ENCODE data around the gene GALNT2.

The GALNT2 gene

GRCh38 chr1:230136453-230137336 is 69.7 kb downstream of the GALNT2 start:
- no peak overlapping the region for H3K4me3 ChIP-seq (ENCODE audit: low read depth in 1 of 2, low read length in 2 of 2)
- H3K27ac ChIP-seq (ENCODE audit: low read depth, low read length) = no peak overlapping the region
- no peaks in the 10 kb centered on the region for H3K9me3 ChIP-seq (ENCODE audit: control insufficient read depth in 1 of 2, low read length in 2 of 2)
- H3K27me3 ChIP-seq (ENCODE audit: control insufficient read depth in 1 of 2, insufficient read depth in 2 of 2, low read length in 2 of 2) = no peaks in the 10 kb centered on the region
- H3K4me1 ChIP-seq (ENCODE audit: control insufficient read depth in 1 of 2, insufficient read depth in 2 of 2, low read length in 2 of 2) = peaks cover 16 to 17% of the 10 kb centered on the region in 2 donors
- no peak overlapping the region for H3K9ac ChIP-seq (ENCODE audit: low read depth in 1 of 2, low read length in 2 of 2)
- H3K36me3 ChIP-seq (ENCODE audit: control insufficient read depth in 1 of 2, insufficient read depth in 2 of 2, low read length in 2 of 2) = no peaks in the 10 kb centered on the region

- Histone ChIP-seq H3K9me3 (ENCODE audit: control insufficient read depth in 1 of 2, low read length in 2 of 2) (no peaks in the 10 kb centered on the region), H3K4me1 (ENCODE audit: control insufficient read depth in 1 of 2, insufficient read depth in 2 of 2, low read length in 2 of 2) (peaks cover 12 to 15% of the 10 kb centered on the region in 2 donors), H3K36me3 (ENCODE audit: control insufficient read depth in 1 of 2, insufficient read depth in 2 of 2, low read length in 2 of 2) (no peaks in the 10 kb centered on the region), H3K27me3 (ENCODE audit: control insufficient read depth in 1 of 2, insufficient read depth in 2 of 2, low read length in 2 of 2) (no peaks in the 10 kb centered on the region), H3K4me3 (ENCODE audit: low read depth in 1 of 2, low read length in 2 of 2) (no peak overlapping the region), H3K9ac (ENCODE audit: low read depth in 1 of 2, low read length in 2 of 2) (no peak overlapping the region), H3K27ac (ENCODE audit: low read depth, low read length) (no peak overlapping the region)
These were observed 70.3 kb downstream of the GALNT2 start for GRCh38 chr1:230137337-230137815.

GRCh38 chr1:230138561-230139239 is 71.7 kb downstream of the GALNT2 start:
- Histone ChIP-seq H3K36me3 (ENCODE audit: control insufficient read depth in 1 of 2, insufficient read depth in 2 of 2, low read length in 2 of 2) (no peaks in the 10 kb centered on the region), H3K4me1 (ENCODE audit: control insufficient read depth in 1 of 2, insufficient read depth in 2 of 2, low read length in 2 of 2) (peaks cover 14 to 20% of the 10 kb centered on the region in 2 donors), H3K27ac (ENCODE audit: low read depth, low read length) (no peak overlapping the region), H3K9ac (ENCODE audit: low read depth in 1 of 2, low read length in 2 of 2) (no peak overlapping the region), H3K27me3 (ENCODE audit: control insufficient read depth in 1 of 2, insufficient read depth in 2 of 2, low read length in 2 of 2) (no peaks in the 10 kb centered on the region), H3K9me3 (ENCODE audit: control insufficient read depth in 1 of 2, low read length in 2 of 2) (no peaks in the 10 kb centered on the region), H3K4me3 (ENCODE audit: low read depth in 1 of 2, low read length in 2 of 2) (no peak overlapping the region)

- no peak overlapping the region for H3K4me3 ChIP-seq (ENCODE audit: low read depth in 1 of 2, low read length in 2 of 2)
- no peak overlapping the region for H3K9ac ChIP-seq (ENCODE audit: low read depth in 1 of 2, low read length in 2 of 2)
- H3K36me3 ChIP-seq (ENCODE audit: control insufficient read depth in 1 of 2, insufficient read depth in 2 of 2, low read length in 2 of 2) = no peaks in the 10 kb centered on the region
- no peak overlapping the region for H3K27ac ChIP-seq (ENCODE audit: low read depth, low read length)
- no peaks in the 10 kb centered on the region for H3K9me3 ChIP-seq (ENCODE audit: control insufficient read depth in 1 of 2, low read length in 2 of 2)
- H3K27me3 ChIP-seq (ENCODE audit: control insufficient read depth in 1 of 2, insufficient read depth in 2 of 2, low read length in 2 of 2) = no peaks in the 10 kb centered on the region
- H3K4me1 ChIP-seq (ENCODE audit: control insufficient read depth in 1 of 2, insufficient read depth in 2 of 2, low read length in 2 of 2) = peaks cover 20% of the 10 kb centered on the region in 2 donors
These were observed 72.3 kb downstream of the GALNT2 start for GRCh38 chr1:230139315-230139714.

- H3K27me3 ChIP-seq (ENCODE audit: control insufficient read depth in 1 of 2, insufficient read depth in 2 of 2, low read length in 2 of 2) = no peaks in the 10 kb centered on the region
- no peak overlapping the region for H3K27ac ChIP-seq (ENCODE audit: low read depth, low read length)
- no peaks in the 10 kb centered on the region for H3K9me3 ChIP-seq (ENCODE audit: control insufficient read depth in 1 of 2, low read length in 2 of 2)
- peaks cover 20 to 23% of the 10 kb centered on the region in 2 donors for H3K4me1 ChIP-seq (ENCODE audit: control insufficient read depth in 1 of 2, insufficient read depth in 2 of 2, low read length in 2 of 2)
- H3K9ac ChIP-seq (ENCODE audit: low read depth in 1 of 2, low read length in 2 of 2) = no peak overlapping the region
- H3K4me3 ChIP-seq (ENCODE audit: low read depth in 1 of 2, low read length in 2 of 2) = no peak overlapping the region
- no peaks in the 10 kb centered on the region for H3K36me3 ChIP-seq (ENCODE audit: control insufficient read depth in 1 of 2, insufficient read depth in 2 of 2, low read length in 2 of 2)
These were observed 72.7 kb downstream of the GALNT2 start for GRCh38 chr1:230139741-230140140.

GRCh38 chr1:230140221-230141020 is 73.4 kb downstream of the GALNT2 start:
- Histone ChIP-seq H3K27me3 (ENCODE audit: control insufficient read depth in 1 of 2, insufficient read depth in 2 of 2, low read length in 2 of 2) (no peaks in the 10 kb centered on the region), H3K27ac (ENCODE audit: low read depth, low read length) (peak overlapping the region; percentile 27), H3K9me3 (ENCODE audit: control insufficient read depth in 1 of 2, low read length in 2 of 2) (no peaks in the 10 kb centered on the region), H3K4me1 (ENCODE audit: control insufficient read depth in 1 of 2, insufficient read depth in 2 of 2, low read length in 2 of 2) (peaks cover 20 to 29% of the 10 kb centered on the region in 2 donors), H3K4me3 (ENCODE audit: low read depth in 1 of 2, low read length in 2 of 2) (no peak overlapping the region), H3K36me3 (ENCODE audit: control insufficient read depth in 1 of 2, insufficient read depth in 2 of 2, low read length in 2 of 2) (no peaks in the 10 kb centered on the region), H3K9ac (ENCODE audit: low read depth in 1 of 2, low read length in 2 of 2) (no peak overlapping the region)

- Histone ChIP-seq H3K4me3 (ENCODE audit: low read depth in 1 of 2, low read length in 2 of 2) (no peak overlapping the region), H3K9ac (ENCODE audit: low read depth in 1 of 2, low read length in 2 of 2) (no peak overlapping the region), H3K4me1 (ENCODE audit: control insufficient read depth in 1 of 2, insufficient read depth in 2 of 2, low read length in 2 of 2) (peaks cover 20 to 36% of the 10 kb centered on the region in 2 donors), H3K27me3 (ENCODE audit: control insufficient read depth in 1 of 2, insufficient read depth in 2 of 2, low read length in 2 of 2) (no peaks in the 10 kb centered on the region), H3K27ac (ENCODE audit: low read depth, low read length) (no peak overlapping the region), H3K36me3 (ENCODE audit: control insufficient read depth in 1 of 2, insufficient read depth in 2 of 2, low read length in 2 of 2) (no peaks in the 10 kb centered on the region), H3K9me3 (ENCODE audit: control insufficient read depth in 1 of 2, low read length in 2 of 2) (no peaks in the 10 kb centered on the region)
These were observed 74.1 kb downstream of the GALNT2 start for GRCh38 chr1:230141021-230141648.

- H3K9me3 ChIP-seq (ENCODE audit: control insufficient read depth in 1 of 2, low read length in 2 of 2) = no peaks in the 10 kb centered on the region
- H3K4me1 ChIP-seq (ENCODE audit: control insufficient read depth in 1 of 2, insufficient read depth in 2 of 2, low read length in 2 of 2) = peaks cover 28 to 41% of the 10 kb centered on the region in 2 donors
- H3K27me3 ChIP-seq (ENCODE audit: control insufficient read depth in 1 of 2, insufficient read depth in 2 of 2, low read length in 2 of 2) = no peaks in the 10 kb centered on the region
- no peak overlapping the region for H3K4me3 ChIP-seq (ENCODE audit: low read depth in 1 of 2, low read length in 2 of 2)
- H3K36me3 ChIP-seq (ENCODE audit: control insufficient read depth in 1 of 2, insufficient read depth in 2 of 2, low read length in 2 of 2) = no peaks in the 10 kb centered on the region
- H3K27ac ChIP-seq (ENCODE audit: low read depth, low read length) = no peak overlapping the region
- H3K9ac ChIP-seq (ENCODE audit: low read depth in 1 of 2, low read length in 2 of 2) = no peak overlapping the region
These were observed 75.0 kb downstream of the GALNT2 start for GRCh38 chr1:230141797-230142607.

- Histone ChIP-seq H3K27ac (ENCODE audit: low read depth, low read length) (no peak overlapping the region), H3K4me3 (ENCODE audit: low read depth in 1 of 2, low read length in 2 of 2) (no peak overlapping the region), H3K4me1 (ENCODE audit: control insufficient read depth in 1 of 2, insufficient read depth in 2 of 2, low read length in 2 of 2) (peaks cover 29 to 41% of the 10 kb centered on the region in 2 donors), H3K27me3 (ENCODE audit: control insufficient read depth in 1 of 2, insufficient read depth in 2 of 2, low read length in 2 of 2) (no peaks in the 10 kb centered on the region), H3K9ac (ENCODE audit: low read depth in 1 of 2, low read length in 2 of 2) (no peak overlapping the region), H3K36me3 (ENCODE audit: control insufficient read depth in 1 of 2, insufficient read depth in 2 of 2, low read length in 2 of 2) (no peaks in the 10 kb centered on the region), H3K9me3 (ENCODE audit: control insufficient read depth in 1 of 2, low read length in 2 of 2) (no peaks in the 10 kb centered on the region)
These were observed 75.7 kb downstream of the GALNT2 start for GRCh38 chr1:230142608-230143210.
